ENCODE measurements around the gene ATP2C2.
"Not testable (repeated sequence)": the region's sequence is repeated elsewhere in the genome, so short reads cannot be mapped to it uniquely, and the experiment has no call there.

ATP2C2 gene

GRCh38 chr16:84414789-84415326 is 46.5 kb downstream of the ATP2C2 start:
- in situ Hi-C loops (cut with HindIII; ENCODE audit: low sequenced_read_pairs) = loop anchor here (5.0 kb wide), 1 partner anchor 43 kb away; no protein-coding TSS in a partner anchor

GRCh38 chr16:84416407-84417321 is 48.3 kb downstream of the ATP2C2 start:
- in situ Hi-C loops (cut with HindIII; ENCODE audit: low sequenced_read_pairs) = no loop called here

GRCh38 chr16:84418056-84418849 is 49.9 kb downstream of the ATP2C2 start:
- in situ Hi-C loops (cut with HindIII; ENCODE audit: low sequenced_read_pairs) = no loop called here

- in situ Hi-C loops (cut with HindIII; ENCODE audit: low sequenced_read_pairs) = no loop called here
Measured at GRCh38 chr16:84419730-84420129, 51.4 kb downstream of the ATP2C2 start.

- in situ Hi-C loops (cut with HindIII; ENCODE audit: low sequenced_read_pairs) = not testable (repeated sequence)
Measured at GRCh38 chr16:84420556-84420955, 52.2 kb downstream of the ATP2C2 start.

GRCh38 chr16:84421081-84421937 is 53.0 kb downstream of the ATP2C2 start:
- in situ Hi-C loops (cut with HindIII; ENCODE audit: low sequenced_read_pairs) = no loop called here

GRCh38 chr16:84421938-84422220 is 53.5 kb downstream of the ATP2C2 start:
- in situ Hi-C loops (cut with HindIII; ENCODE audit: low sequenced_read_pairs) = no loop called here

- in situ Hi-C loops (cut with HindIII; ENCODE audit: low sequenced_read_pairs) = no loop called here
Measured at GRCh38 chr16:84423416-84423837, 55.1 kb downstream of the ATP2C2 start.

- in situ Hi-C loops (cut with HindIII; ENCODE audit: low sequenced_read_pairs) = no loop called here
Measured at GRCh38 chr16:84425696-84426095, 57.4 kb downstream of the ATP2C2 start.

GRCh38 chr16:84426804-84427203 is 58.5 kb downstream of the ATP2C2 start:
- in situ Hi-C loops (cut with HindIII; ENCODE audit: low sequenced_read_pairs) = no loop called here

GRCh38 chr16:84427553-84427952 is 59.2 kb downstream of the ATP2C2 start:
- in situ Hi-C loops (cut with HindIII; ENCODE audit: low sequenced_read_pairs) = no loop called here

GRCh38 chr16:84430860-84431259 is 62.5 kb downstream of the ATP2C2 start:
- in situ Hi-C loops (cut with HindIII; ENCODE audit: low sequenced_read_pairs) = no loop called here

- in situ Hi-C loops (cut with HindIII; ENCODE audit: low sequenced_read_pairs) = no loop called here
Measured at GRCh38 chr16:84434800-84435199, 66.5 kb downstream of the ATP2C2 start.

GRCh38 chr16:84436196-84436595 is 67.9 kb downstream of the ATP2C2 start:
- in situ Hi-C loops (cut with HindIII; ENCODE audit: low sequenced_read_pairs) = no loop called here

GRCh38 chr16:84438971-84439696 is 70.8 kb downstream of the ATP2C2 start:
- in situ Hi-C loops (cut with HindIII; ENCODE audit: low sequenced_read_pairs) = no loop called here

- in situ Hi-C loops (cut with HindIII; ENCODE audit: low sequenced_read_pairs) = no loop called here
Measured at GRCh38 chr16:84442416-84443145, 74.2 kb downstream of the ATP2C2 start.

GRCh38 chr16:84443166-84443802 is 74.9 kb downstream of the ATP2C2 start:
- in situ Hi-C loops (cut with HindIII; ENCODE audit: low sequenced_read_pairs) = no loop called here

GRCh38 chr16:84444476-84444875 is 76.1 kb downstream of the ATP2C2 start:
- in situ Hi-C loops (cut with HindIII; ENCODE audit: low sequenced_read_pairs) = no loop called here

GRCh38 chr16:84446084-84446483 is 77.7 kb downstream of the ATP2C2 start:
- in situ Hi-C loops (cut with HindIII; ENCODE audit: low sequenced_read_pairs) = no loop called here

Data from DLD1 (cell line).